ENCODE results near the gene GJC2.
"Not testable (repeated sequence)": the region's sequence is repeated elsewhere in the genome, so short reads cannot be mapped to it uniquely, and the experiment has no call there.

GJC2 gene

DNA sequence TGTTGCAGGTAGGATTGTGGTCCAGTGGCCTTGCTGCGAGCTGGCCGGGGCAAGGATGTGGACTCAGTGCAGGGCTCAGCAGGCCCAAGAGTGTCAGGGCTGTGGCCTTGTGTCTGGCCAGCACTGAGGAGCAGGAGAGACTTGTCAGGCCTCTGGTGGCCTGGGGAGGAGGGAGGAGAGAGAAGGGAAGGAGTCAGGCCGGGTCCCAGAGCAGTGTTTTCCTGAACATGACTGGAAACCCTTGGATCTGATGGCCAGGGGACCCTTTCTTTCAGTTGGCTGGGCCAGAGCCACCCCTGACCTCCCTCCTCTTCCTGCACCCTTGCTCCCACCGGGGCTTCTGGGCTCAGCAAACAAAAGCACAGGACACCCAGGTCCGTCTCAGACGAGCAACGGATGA lies 20.9 kb downstream of the GJC2 start:
- in situ Hi-C loops (cut with HindIII; ENCODE audit: low sequenced_read_pairs) = no loop called here

DNA sequence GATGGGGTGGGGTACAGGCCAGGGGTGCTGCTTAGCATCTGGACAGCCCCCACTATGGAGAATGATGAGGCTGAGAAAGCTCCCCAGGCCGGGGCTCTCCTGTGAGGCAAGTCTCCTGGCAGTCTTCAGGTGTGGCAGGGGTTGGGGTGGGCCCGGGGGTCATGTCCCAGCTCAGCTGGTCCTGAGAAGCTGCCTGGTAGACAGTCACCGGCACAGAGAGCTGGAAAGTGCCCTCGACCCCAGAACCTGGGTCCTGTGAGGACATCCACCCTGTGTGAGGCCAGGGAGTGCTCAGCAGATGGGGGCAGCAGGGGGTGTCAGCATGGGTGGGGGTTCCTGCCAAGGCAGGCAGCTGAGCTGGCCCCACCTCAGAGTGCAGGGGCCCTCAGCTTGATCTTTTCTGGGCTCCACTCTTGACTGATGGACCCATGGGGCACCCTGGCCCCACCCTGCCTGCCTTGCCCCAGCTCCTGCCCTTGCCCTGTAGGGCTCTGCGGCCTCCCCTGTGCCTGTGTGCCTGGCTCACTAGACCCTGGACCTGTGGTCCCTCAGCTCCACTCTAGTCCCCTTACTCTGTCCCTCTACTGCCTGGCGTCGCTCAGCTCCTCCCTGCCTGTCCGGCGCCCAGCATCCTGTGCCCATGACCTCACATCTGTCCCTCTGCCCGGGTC lies 21.6 kb downstream of the GJC2 start:
- in situ Hi-C loops (cut with HindIII; ENCODE audit: low sequenced_read_pairs) = no loop called here

DNA sequence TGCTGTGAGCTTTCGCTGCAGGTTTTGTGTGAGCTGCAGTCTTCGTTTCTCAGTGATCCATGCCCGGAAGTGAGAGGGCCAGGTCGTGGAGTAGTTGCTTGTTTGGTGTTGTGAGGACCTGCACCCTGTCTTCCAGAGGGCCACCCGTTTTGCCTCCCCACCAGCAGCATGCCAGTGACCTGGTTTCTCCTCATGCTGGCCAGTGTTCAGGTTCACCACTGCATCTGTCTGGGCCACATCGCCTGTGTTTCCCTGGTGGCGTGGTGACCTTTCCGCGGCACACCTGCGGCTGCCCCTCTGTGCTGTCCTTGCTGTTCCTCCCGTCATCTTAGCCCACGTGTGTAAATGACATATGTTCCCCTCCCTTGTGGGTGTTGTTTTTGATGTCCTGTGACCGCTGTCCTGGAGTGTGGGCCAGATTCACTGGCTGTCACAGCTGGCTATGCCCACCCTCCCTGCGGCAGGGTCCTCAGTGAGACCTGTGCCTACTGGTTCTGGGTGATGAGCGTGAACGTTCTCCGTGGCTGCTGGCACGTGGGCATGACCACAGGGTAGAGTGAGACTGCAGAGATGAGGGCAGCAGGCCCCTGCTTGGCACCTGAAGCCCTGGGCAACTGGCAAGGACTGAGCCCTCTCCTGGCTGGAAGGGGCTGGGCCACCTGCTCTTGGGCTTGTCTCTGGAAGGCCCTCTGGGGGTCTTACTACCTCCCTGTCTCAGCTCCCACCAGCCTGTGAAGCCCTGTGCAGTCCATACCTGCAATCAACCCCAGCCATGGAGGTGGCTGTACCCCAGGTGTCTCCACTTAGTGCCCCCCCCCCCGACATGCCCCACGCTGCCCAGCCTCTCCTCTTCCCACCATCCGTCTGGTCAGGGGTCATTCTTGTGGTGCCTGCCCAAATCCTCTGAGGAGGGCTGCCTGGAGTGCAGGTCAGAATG lies 23.1 kb downstream of the GJC2 start:
- in situ Hi-C loops (cut with HindIII; ENCODE audit: low sequenced_read_pairs) = no loop called here

DNA sequence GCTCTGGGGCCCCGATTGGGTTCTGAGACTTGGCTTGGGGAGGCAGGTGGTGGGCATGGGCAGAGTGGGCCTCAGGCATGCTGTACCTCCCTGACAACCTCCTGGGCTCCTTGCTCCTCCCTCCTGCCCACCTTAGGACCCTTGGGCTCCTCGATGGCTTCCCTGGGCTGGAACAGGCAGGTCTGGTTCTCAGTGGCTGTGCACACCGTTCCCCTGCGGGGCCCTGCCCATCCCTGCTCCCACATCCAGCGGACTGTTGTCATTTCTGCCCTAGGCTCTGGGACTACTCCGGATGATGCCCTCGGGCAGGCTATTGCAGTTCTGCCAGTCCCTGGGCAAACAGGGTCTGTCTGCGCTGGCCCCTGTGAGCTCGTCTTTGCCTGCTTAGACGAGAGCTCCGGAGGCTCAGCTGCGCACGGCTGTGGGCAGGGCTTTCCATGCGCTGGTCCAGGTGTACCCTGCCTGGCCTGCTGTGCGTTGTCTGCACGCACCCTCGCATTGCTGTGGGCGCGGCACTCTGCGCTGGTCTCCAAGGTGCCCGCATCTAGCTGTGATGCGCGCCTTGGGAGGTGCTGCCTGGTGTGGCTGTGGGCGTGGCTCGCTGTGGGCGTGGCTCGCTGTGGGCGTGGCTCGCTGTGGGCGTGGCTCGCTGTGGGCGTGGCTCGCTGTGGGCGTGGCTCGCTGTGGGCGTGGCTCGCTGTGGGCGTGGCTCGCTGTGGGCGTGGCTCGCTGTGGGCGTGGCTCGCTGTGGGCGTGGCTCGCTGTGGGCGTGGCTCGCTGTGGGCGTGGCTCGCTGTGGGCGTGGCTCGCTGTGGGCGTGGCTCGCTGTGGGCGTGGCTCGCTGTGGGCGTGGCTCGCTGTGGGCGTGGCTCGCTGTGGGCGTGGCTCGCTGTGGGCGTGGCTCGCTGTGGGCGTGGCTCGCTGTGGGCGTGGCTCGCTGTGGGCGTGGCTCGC lies 24.1 kb downstream of the GJC2 start:
- in situ Hi-C loops (cut with HindIII; ENCODE audit: low sequenced_read_pairs) = not testable (repeated sequence)

DNA sequence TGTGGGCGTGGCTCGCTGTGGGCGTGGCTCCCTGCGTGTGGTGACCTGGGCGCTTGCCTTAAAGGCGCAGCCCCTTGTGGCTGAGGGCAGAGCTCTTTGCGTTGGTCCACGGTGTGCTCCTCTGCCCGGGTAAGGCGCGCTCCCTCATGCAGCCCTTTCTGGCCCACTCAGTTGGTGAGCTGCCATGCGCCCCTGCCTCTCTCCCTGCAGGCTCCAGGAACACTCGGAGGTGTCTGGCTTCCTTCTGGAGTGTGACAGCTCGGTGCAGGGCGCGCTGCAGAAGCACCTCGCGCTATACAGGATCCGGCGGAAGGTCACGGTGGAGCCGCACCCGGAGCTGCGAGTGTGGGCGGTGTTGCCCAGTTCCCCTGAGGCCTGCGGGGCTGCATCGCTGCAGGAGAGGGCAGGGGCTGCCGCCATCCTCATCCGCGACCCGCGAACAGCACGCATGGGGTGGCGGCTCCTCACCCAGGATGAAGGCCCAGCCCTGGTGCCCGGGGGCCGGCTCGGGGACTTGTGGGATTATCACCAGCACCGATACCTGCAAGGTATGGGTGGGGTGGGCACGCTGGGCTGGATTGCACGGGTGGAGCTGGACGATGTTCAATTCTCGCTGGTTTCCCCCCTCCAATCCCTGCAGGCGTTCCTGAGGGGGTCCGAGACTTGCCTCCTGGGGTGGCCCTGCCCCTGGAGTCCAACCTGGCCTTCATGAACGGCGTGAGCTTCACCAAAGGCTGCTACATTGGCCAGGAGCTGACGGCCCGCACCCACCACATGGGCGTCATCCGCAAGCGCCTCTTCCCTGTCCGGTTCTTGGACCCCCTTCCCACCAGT lies 25.0 kb downstream of the GJC2 start:
- in situ Hi-C loops (cut with HindIII; ENCODE audit: low sequenced_read_pairs) = no loop called here

DNA sequence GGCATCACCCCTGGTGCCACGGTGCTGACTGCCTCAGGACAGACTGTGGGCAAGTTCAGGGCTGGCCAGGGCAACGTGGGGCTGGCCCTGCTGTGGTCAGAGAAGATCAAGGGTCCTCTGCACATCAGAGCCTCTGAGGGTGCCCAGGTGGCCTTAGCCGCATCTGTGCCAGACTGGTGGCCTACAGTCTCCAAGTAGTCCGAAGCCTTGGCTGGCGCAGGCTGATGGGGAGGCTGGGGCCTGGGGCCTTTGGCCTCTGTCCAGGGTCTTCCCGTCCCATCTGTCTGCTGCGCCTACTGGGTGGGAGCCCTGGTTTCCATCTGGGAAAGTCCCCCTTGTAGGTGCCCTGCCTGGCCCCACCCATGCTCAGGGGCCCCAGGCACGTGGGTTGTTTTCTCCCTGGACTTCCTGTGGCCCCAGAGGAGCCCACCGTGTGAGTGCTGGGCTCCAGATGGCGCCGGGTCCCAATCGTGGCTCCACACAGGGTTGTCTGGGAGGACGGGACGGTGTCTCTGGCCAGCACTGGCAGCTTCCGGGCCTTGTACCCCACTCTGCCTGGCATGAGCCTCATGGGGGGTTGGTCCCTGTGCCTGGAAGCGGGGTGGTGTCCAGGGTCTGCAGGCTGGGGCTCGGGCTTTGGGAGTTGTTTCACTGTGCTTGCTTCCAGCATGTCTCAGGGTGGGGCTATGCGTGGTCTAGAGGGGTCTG lies 25.7 kb downstream of the GJC2 start:
- in situ Hi-C loops (cut with HindIII; ENCODE audit: low sequenced_read_pairs) = no loop called here

DNA sequence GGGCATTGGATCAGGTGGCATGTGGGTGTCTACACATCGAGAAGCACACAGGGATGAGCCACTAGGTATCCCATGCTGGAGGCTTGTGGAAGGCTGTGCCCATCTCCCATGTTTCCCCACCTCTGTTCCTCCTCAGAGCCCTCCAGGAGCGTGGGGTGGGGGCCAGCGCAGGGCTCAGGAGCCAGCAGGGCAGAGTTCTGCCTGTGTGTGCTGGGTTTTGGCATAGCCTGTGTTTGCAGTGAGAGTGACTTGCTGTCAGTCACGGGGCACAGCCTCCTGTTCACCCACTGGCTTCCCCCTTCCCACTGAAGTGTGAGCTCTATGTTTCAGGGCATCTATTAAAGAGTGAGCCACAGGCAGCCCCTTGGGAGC lies 26.3 kb downstream of the GJC2 start:
- in situ Hi-C loops (cut with HindIII; ENCODE audit: low sequenced_read_pairs) = no loop called here

DNA sequence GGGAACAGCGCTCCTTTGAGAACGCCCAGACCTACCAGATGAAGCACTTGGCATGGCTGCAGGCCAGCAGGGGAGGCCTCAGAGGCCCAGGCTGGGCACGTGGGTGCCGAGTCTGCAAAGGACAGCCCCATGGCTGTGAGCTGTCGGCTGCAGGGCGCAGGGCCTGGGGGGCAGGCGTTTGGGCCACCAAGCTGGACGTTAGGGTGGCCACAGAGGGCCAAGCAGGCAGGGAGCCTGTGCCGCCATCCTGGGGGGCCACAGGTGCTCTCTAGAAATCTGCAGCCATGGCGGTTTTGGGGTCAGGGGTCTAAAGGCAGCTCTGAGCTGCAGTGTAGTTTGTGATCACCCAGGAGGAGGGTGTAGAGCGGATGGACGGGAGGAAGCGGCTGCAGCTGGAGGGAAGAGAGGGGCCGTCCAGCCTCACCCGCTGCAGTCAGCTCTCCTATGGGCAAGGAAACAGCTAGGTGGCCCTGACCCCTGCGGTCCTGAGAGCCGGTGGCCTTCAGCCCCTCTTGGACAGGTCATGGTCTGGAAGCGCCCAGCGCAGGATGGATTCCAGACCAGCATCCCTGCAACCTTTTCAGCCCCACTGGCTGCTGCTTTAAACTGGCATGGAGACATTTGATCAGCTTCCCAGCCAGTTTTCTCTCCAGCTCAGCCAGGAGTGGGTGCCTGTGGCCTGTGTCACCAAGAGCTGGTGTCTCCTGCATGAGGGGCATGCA lies 26.9 kb downstream of the GJC2 start:
- in situ Hi-C loops (cut with HindIII; ENCODE audit: low sequenced_read_pairs) = no loop called here

DNA sequence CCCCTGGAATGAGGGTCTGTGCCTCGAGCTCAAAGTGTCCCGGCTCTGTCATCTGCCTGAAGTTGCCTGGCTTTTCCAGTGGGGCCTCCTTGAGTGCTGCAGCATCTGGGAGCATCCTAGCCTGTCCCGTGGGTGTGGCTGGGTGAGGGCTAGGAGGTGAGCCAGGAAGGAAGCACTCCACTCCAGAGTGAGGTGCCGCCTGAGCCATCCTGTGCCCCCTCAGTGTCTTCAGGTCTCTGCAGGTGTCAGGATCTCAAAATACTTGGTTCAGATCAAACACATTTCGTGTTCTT lies 27.4 kb downstream of the GJC2 start:
- in situ Hi-C loops (cut with HindIII; ENCODE audit: low sequenced_read_pairs) = no loop called here

DNA sequence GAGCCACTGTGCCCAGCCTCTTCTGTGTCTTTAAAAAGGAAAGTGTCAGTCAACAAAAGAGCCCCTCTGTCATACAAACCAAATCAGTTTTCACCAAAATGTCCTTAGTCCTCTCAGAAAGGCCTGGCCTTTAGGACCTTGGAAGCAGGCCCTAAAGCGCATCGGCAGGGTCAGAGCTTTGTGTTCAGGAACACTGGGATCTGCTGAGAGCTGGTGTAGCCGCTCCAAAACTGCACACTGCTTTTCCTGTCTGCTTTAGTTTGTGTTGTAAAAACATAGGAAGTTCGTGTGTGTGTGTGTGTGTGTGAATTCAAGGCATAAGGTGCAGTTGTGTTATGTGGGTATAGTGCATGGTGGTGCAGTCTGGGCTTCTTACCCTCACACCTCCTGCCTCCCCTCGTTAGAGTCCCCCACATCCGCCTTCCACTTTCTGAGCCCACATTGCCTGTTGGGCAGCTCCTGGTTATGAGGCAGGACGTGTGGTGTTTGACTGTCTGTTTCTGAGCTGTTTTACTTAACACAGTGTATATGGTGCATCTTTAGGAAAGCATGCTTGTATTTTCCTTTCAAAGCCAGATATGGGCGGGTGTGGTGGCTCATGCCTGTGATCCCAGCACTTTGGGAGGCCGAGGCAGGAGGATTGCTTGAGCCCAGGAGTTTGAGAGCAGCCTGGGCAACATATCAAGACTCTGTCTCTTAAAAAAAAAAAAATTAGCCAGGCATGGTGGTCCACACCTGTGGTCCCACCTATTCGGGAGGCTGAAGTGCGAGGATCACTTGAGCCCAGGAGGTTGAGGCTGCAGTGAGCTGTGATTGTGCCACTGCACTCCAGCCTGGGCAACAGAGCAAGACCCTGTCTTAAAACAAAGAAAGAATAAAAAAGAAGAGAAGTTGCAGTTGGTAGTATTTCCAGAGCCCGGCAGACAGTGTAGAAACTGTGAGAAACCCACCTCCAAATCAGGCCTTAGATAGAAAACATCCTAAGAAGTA lies 28.3 kb downstream of the GJC2 start:
- in situ Hi-C loops (cut with HindIII; ENCODE audit: low sequenced_read_pairs) = no loop called here

DNA sequence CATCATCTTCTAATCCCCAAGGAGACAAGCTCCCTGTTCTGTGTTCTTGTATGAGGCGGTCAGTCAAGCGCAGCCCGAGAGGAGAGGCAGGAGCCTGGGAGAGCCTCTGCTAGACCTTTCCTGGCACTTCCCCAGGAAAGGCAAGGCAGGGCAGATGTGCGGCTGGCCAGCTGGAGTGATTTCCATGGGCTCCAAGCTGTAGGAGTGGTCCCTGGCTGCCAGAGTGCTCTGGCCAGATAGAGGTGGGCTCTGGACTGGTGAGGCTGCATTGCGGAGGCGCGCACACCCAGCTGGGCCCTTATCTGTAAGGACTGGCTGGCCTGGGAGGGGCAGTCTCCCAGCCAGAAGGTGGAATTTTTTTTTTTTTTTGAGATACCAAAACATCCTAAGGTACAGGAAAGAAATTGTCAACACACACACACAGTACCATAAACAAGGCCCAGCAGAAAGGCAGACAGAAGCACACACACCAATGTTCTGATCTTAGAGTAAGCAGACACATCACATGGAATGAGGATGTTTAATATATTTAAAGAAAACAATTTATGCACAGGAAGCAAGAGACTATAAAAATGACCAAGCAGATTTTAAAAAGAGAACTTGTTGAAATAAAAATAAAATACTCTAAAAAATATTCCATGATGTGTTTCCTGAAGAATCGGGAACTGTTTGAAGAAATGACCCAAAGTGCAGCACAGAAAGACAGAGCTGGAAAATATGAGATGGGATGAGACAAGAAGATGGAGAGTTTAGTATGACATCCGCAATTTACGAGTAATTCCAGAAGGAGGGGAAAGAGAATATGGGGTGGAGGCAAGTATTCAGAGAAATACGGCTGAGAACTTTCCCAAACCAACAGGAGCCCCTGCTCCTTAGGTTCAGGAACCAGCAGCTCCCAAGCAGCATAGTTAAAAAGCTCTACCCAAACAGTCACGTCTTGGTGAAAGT lies 29.3 kb downstream of the GJC2 start:
- in situ Hi-C loops (cut with HindIII; ENCODE audit: low sequenced_read_pairs) = no loop called here

DNA sequence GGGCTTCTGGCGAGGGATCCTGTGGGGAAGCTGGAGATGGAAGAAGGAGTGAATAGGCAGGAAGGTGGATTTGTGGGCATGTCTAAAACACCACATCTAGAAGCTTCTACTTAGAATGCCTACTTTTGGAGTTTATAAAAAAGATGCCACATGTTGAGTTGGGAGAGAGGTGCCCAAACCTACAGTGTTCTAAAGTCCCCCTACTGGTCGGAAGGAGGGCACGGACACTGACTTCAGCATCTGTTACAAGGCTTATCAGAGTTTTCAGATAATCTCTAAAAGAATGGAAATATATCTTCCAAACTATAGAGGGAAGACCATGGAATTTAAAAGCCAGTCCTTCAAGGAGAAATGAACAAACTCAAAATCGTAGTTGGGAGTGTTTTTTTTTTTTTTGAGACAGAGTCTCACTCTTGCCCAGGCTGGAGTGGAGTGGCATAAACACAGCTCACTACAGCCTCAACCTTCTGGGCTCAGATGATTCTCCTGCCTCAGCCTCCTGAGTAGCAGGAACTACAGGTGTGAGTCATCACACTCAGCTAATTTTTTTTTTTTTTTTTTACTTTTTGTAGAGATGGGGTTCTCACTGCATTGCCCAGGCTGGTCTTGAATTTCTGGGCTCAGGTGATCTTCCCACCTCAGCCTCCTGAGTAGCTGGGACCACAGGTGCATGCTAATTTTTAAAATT lies 30.7 kb downstream of the GJC2 start:
- in situ Hi-C loops (cut with HindIII; ENCODE audit: low sequenced_read_pairs) = no loop called here

DNA sequence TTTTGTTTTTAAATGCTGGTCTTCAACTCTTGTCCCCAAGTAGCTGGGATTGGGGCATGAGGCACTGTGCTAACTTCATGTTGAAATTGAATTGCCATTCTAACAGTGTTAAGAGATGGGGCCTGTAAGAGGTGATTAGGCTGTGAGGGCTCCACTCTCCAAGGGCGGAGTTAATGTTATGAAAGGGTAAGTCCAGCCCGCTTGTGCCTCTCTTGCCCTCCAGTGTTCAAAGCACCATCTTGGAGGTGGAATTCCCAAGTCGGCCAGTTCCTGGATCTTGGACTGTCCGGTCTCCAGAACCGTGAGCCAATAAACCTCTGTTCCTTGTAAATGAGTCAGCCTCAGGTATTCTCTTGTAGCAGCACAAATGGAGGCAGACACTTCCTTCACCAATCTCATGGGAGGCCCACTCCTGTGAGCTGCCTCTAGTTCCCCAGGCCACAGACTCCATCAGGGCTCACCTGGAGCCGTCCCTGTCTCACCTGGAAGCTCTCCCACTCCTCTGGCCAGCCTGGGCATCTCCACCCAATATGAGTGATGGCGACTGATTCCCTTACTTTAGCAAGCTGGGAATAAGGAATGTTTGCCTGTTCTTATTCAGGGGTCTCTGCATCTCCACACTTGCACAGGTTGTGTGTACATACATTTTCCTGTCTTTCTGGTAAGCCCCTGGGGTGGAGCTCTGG lies 31.4 kb downstream of the GJC2 start:
- in situ Hi-C loops (cut with HindIII; ENCODE audit: low sequenced_read_pairs) = no loop called here

DNA sequence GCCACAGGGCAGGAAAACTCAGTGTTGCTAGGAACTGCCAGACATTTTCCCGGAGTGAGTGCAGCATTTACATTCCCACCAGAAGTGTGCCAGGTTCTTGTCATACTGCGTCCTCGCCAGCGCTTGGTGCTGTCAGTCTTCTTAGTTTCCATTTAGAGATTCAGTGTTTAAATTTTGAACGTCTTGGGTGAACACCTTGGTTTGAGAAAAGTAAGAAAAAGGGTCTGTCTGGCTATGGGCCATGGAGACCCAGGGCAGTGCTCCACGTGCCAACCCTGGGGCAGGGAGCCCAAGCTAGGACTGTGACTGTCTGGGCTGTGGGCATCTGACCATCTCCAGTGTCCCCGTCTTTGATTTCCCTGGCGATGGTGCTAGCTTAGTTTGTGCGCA lies 31.9 kb downstream of the GJC2 start:
- in situ Hi-C loops (cut with HindIII; ENCODE audit: low sequenced_read_pairs) = no loop called here

DNA sequence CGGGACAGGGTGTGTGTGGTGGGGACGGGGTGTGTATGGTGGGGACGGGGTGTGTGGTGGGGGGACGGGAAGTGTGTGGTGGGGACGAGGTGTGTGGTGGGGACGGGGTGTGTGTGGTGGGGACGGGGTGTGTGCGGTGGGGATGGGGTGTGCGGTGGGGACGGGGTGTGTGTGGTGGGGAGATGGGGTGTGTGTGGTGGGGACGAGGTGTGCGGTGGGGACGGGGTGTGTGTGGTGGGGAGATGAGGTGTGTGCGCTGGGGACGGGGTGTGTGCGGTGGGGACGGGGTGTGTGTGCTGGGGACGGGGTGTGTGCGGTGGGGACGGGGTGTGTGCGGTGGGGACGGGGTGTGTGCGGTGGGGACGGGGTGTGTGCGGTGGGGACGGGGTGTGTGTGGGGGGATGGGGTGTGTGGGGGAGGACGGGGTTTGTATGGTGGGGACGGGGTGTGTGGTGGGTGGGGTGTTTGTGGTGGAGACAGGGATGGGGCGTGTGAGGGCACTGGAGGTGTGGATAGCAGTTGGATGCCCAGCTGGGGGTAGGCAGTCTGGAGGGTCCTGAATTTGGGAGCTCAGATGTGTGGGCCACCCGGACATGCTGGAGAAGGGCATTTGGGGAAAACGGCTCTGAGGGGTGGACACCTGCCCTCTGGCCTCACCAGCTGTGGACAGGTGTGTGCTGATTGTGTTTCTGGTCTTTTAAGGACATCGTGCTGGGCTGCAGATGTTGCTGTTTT lies 32.7 kb downstream of the GJC2 start:
- in situ Hi-C loops (cut with HindIII; ENCODE audit: low sequenced_read_pairs) = no loop called here

Data from endothelial cell of hepatic sinusoid (primary cell).